ENCODE measurements around the gene APOB. TPM values are rescaled to one million over a fixed set of nuclear protein-coding genes. Genes with fewer than 3 reads are reported as not detected.

Gene APOB
- total RNA-seq, 1 experiment from 2014 or later = not detected

DNA sequence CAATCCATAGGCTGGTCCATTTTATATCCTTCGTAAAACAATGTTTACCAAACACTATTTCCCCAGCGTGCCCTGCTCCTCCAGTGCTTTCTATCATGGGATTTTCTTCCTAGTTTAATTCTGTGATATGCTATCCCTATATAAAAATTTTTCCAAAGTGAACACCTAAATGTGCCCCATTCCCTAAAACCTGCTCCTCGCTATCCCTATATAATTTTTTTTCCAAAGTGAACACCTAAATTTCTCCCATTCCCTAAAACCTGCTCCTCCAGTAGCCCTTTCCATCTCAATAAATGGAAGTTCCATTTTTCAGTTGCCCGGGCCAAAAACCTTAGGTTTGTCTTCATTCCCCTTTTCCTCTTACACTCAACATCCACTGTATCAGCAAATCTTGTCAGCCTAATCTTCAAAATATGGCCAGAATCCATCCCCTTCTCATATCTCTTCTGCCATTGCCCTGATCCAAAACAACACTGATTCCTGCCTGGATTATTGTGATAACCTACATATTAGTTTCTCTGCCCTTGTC lies 26.1 kb downstream of the APOB start:
- no peak for DNase-seq (ENCODE audit: low read depth)

DNA sequence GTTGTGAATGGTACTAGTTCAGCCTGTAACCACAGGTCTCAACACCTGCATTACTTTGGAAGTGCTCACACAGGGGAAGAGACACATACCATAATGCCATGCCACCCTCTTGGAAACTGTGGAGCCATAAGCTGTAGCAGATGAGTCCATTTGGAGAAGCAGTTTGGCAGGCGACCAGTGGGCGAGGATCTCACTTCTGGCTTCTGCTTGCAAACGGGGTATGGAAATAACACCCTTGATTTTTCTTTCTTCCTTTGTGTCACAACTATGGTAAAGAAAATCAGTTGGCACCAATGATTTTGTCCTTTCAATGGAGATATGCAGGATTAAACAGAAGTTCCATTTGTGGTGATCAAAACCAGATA lies 28.6 kb downstream of the APOB start:
- no peak for DNase-seq (ENCODE audit: low read depth)

DNA sequence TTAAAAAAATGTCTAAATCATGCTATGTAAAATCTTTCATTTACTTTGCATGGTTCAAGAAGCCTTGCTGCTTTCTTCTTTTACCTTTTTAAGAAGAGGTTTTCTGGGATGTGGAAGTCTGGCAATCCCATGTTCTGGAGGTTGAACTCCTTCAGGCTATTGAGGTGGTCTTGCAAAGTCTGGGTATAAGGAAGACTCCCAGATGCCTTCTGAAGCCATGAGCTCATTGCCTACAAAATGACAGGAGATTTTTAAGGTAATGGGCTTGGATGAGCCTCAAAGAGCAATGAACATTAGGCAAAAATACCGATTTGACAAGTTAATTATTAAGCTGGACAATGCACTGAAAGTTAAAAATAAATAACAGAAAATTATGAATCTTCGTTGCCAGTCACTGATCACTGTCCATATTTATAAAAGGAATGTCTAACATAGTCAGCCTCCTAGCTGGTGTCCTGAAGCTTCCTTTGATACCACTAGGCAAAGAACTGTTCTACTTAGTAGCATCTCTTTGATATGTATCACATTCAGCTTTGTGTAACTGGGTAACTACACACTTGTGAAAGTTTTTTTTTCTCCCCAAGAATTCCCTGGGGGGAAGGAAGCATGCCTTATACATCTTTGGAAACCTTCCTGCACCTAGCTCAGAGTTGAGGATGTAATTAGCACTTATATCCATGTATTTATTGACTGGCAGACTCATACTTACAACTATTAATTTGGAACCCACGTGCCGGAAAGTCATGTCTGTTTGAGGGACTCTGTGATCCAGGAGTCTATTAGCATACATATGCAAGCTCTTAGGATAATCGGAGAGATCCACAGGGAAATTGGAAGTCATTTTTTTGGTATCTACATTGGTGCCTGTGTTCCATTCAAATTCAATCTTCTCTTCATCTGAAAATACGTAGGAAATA lies 29.3 kb downstream of the APOB start:
- no peak for DNase-seq (ENCODE audit: low read depth)

DNA sequence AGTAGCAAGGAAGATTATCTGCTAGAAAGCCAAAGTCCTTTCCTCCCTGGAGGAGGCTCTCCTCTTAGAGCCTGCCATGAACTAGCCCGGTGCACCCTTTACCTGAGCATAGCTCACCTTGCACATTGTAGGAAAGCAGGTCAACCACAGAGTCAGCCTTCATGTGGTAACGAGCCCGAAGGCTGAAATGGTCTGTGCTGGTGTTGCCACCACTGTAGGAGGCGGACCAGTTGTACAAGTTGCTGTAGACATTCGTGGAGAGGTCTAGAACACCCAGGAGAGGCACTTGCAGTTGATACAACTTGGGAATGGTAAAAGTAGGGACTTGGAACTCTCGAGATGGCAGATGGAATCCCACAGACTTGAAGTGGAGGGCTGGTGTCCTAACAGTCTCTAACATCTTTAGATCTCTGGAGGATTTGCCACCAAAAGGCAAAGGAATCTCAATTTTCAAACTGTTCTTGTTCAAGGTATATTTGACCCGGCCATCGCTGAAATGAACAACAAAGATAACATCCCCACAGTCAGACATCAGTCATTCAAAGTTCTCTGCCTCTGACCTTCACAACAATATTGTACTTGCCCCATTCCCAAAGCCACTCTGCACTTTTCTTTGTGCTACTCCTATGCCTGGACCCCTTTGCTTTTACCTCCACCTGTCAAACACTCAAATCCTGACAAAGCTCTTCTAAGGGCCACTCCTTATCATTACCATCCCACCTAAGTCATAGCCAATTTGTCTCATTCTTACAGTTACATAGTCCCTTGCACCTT lies 30.6 kb downstream of the APOB start:
- no peak for DNase-seq (ENCODE audit: low read depth)

DNA sequence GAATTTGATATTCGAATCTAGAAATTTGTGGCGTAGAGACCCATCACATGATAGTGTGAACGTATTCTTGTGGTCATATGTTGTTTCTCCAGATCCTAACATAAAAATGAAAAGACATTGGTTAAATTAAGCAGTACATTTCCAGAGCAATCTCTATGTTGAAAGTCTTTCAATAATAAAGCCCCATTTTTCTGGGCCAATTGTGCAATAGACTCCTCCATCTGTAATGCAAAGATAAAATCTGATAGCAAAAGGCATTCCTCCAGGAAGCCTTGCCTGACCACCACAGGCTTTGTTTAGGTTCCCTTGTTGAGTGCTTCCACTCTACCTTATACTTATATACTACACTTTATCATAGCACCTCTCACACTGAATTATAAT lies 31.3 kb downstream of the APOB start:
- DNase-seq (ENCODE audit: low read depth) = no peak

DNA sequence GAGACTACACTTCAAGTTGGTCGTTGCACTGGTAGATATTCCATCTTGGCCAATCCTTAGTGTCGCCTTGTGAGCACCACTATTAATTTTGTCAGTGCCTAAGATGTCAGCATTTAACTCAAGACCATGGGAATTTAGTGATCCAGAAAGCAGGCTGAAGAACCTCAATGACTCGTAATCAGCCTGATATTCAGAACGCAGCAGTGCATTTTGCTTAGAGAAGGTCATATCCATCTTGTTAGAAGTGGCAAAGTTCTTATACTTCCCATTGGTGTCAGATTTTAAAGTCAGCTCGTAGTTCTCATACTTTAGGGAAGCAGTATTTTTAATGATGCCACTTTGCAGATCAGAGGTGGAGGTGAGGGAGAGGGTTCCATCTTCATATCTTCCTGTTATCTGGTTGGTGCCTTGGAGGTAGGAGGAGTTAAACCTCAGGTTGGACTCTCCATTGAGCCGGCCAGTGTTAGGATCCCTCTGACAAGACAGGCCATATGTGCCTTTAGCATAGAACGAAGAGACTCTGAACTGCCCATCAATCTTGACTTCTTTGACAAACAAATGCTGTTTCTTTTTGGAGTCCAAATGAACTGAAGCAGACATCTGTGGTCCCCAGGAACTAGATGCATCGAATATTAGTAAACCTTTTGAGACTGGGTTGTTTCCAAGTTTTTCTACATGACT lies 31.9 kb downstream of the APOB start:
- DNase-seq (ENCODE audit: low read depth) = no peak

DNA sequence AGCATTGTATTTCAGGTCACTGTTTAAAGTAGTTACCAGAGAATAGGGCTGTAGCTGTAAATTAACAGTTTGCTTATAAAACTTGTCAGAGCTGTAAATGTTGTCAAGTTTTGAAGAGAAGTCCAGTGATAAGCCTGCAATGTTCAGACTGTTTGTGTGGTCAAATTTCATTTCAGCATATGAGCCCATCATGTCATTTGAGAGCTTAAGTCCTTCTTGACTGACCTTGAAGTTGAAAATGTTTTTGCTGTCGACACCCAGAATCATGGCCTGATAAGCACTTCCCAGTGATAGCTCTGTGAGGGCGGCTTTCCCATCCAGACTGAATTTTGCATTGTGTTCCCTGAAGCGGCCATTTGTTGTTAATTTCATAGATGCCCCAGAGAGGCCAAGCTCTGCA lies 32.4 kb downstream of the APOB start:
- no peak for DNase-seq (ENCODE audit: low read depth)

DNA sequence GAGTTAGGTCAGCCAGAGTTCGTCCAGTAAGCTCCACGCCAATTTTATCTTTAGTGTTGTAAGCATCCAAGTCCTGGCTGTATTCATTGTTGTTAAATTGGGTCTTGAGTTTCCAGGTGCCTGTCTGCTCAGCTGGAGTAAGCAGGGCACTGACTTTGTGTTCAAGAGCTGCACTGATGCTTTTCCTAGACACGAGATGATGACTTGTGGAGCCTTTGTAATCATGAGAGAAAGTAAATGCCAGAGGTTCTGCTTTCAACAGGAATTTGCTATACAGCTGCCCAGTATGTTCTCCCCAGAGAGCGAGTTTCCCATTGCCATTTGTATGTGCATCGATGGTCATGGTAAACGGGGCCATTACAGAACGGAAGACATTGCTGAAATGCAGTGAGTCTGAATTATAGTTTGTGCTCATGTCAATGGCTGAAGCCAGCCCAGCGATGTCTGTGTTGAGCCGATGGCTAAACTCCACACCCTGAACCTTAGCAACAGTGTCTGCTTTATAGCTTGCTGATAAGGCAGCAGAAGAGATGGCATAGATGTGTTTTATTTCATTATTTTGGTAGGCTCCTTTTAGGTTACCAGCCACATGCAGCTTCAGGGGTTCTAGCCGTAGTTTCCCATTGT lies 32.9 kb downstream of the APOB start:
- DNase-seq (ENCODE audit: low read depth) = no peak

DNA sequence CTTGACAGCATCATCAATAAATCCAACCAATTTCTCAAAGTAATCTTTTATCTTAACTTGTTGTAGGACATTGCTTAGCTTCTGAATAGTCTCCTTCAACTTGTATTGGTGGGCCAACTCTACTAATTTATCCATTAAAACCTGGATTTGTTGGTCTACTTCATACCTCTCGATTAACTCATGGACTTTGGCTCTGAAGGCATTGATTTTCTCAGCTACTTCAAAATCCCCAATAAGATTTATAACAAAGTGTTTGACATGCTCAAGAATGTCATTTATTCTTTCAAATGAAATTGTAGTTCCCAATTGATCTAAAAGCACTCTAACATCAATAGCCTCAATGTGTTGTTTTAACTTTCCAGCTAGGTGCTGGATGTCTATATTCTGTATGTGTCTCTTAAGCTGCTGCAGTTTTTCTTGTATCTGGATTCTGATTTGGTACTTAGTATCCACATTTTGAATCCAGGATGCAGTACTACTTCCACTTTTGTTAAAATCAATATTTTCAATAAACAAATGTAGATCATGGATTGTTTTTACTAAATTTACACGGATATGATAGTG lies 34.1 kb downstream of the APOB start:
- DNase-seq (ENCODE audit: low read depth) = no peak

DNA sequence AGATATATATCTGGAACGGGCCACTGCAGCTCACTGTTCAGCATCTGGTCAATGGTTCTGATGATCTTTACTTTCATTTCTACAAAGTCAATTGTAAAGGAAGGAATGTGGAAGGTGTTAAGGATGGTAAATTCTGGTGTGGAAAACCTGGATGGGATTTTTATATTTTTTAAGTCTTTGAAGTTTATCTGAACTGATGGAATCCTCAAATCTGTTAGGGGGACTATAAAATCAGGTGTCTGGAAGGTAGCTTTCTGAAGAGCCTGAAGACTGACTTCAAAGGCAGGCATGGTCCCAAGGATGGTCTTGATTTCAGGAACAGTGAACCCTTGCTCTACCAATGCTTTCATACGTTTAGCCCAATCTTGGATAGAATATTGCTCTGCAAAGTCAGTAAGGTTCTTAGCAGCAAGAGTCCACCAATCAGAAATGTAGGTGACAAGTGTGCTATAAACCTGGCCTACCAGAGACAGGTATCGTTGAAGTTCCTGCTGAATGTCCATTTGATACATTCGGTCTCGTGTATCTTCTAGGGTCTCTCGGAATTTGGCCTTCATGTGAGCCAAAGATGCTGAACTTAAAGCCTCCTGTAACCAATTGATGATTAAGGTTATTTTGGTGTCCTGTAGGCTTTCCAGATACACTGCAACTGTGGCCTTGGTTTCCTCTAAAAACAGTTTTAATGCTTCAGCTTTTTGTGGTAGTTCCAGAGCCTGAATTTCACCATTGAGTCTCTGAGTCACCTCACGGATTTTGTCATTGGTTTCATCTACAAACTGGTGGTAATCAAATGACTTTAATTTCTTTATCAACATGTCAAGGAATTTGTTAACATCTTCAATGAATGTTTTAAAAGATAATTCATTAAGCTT lies 34.8 kb downstream of the APOB start:
- no peak for DNase-seq (ENCODE audit: low read depth)

DNA sequence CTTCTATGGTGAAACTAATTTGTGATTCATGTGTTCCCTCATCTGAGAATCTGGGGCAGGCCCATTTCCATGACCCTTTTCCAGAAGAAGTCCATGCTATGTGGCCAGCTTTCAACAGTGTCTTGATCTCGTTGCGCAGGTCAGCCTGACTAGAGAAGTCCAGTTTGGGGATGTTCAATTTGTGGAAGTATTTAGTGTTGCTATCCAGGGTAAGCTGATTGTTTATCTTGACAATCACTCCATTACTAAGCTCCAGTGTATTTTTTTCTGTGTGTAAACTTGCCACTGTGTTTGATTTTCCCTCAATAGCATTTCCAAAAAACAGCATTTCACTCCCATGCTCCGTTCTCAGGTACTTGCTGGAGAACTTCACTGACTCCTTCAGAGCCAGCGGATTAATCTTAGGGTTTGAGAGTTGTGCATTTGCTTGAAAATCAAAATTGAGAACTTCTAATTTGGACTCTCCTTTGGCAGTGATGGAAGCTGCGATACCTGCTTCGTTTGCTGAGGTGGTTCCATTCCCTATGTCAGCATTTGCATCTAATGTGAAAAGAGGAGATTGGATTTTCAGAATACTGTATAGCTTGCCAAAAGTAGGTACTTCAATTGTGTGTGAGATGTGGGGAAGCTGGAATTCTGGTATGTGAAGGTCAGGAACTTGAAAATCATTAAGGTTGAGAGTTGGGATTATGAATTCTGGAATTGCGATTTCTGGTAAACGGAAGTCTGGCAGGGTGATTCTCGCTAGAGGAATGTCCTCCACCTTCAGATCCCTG lies 35.7 kb downstream of the APOB start:
- DNase-seq (ENCODE audit: low read depth) = no peak

DNA sequence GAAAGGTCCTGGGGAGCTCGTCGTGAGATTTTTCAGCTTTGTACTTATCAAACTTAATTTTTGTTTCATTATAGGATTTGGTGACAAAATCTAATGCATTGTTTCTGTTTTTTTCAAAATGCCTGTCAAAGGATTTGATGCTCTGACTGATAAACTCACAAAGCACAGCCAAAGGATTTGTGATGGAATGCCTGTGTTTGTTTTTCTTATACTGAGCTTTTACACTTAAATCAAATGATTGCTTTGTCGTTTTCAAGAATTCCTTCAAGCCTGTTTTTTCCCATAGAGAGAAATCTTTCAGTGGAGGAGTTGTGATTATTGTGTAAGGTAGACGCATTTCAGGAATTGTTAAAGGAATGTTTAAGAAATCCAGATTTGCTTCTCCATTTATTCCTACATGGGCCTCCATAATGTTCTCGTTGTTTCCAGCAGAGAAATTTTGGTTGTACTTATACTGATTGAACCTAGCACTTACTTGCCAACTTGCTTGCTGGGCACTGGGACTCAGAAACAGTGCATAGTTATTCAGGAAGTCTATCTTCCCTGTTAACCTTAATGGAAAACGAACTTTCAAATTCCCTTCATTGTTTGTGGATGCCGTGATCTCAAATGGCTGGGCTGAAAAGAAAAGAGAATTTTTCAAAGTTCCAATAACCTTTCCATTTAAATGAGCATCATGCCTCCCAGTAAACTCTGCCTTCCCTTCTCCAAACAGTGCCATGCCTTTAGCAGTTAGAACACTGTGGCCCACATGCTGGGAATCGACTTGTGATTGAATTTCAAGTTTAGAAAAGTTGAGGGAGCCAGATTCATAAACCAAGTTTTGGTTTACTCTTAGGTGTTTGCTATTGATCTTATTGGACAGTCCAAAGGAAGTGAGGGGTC lies 36.5 kb downstream of the APOB start:
- DNase-seq (ENCODE audit: low read depth) = no peak

DNA sequence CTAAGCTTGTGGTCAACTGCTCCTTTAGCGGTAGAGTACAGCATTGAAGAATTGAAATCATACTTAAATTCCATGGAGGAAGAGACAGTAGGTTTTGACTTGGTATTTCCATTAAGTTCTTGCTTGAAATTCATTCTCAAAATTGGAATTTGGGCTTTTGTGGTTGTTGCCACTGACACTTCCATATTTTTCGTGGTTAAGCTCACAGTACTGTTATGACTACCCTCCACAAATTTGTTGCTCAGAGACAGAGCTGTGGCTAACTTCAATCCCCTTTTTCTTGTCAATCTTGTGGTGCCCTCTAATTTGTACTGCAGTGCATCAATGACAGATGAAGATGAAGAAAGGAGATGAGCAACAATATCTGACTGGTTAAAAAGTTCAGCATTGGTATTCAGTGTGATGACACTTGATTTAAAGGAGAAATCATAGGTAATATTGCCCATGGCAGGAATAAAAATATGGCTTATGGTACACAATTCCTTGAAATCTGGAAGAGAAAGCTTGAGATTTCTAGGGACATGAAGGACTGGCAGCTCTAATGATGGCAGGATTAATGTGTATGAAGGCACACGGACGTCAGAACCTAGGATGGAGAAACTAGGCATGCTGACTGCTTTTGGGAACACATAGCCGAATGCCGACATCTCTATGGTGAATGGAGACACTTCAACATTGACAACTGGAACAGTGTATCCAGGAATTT lies 37.3 kb downstream of the APOB start:
- DNase-seq (ENCODE audit: low read depth) = no peak

DNA sequence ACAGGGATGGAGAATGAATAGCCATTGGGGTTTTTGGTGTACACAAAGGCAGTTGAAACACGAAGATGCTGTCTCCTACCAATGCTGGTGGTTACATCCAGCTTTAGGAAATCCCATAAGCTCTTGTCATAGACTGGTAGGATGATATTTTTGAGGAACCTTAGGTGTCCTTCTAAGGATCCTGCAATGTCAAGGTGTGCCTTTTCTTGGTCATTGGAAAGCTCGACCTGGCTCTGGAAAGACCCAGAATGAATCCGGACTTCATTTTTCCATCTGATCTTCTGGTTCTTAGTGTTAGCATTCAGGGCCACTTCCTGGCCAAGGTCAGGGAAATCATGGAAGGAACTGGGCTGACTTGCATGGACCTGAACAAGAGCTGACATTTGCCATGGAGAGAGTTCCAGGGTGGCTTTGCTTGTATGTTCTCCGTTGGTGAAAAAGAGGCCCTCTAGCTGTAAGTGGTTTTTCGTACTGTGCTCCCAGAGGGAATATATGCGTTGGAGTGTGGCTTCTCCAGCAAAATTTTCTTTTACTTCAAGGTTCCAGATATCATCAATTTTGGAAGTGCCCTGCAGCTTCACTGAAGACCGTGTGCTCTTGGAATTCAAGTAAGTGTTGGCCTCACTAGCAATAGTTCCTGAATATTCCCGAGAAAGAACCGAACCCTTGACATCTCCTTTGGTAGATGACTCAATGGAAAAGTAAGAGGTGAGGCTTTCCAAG lies 38.0 kb downstream of the APOB start:
- DNase-seq (ENCODE audit: low read depth) = no peak

DNA sequence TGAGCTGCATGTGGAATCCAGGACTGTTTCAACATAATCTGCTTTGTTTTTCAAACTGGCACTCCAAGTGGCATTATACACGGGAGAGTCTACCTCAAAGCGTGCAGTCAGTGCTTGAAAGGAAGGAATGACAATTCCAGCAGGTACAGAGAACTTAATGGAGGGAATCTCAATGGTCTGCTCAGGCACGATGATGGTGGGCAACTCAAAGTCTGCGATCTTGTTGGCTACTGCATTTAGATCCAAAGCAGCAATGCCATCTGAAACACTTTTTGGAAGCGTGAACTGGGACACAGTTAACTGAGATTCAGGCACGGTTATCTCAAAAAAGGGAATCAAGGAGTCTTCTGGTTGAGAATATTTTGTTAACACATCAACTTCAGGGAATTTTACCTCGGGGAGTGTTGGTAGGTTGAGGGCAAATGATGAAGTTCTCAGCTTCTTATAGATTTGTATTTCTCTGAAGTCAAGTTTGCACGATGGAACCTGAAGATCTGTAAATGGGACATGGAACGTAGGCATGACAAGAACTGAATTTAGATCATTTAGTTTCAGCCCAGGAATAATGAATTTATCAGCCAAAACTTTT lies 38.7 kb downstream of the APOB start:
- no peak for DNase-seq (ENCODE audit: low read depth)

DNA sequence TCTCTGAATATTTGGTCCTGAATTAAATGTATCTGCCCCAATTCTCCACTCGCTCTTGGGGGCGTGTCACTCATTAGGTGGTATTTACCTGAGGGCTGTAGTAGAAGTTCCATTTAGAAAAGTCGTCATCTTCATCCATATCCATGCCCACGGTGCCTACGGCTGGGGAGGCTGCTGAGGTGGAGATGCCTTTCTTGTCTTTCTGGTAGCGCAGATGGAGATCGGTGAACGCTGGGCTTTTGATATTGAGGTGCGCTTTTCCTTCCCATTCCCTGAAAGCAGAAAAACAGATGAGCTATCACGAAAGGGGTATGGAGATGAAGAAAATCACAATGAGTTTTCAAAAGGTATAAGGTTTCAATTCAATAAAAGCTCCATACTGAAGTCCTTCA lies 39.7 kb downstream of the APOB start:
- no peak for DNase-seq (ENCODE audit: low read depth)

DNA sequence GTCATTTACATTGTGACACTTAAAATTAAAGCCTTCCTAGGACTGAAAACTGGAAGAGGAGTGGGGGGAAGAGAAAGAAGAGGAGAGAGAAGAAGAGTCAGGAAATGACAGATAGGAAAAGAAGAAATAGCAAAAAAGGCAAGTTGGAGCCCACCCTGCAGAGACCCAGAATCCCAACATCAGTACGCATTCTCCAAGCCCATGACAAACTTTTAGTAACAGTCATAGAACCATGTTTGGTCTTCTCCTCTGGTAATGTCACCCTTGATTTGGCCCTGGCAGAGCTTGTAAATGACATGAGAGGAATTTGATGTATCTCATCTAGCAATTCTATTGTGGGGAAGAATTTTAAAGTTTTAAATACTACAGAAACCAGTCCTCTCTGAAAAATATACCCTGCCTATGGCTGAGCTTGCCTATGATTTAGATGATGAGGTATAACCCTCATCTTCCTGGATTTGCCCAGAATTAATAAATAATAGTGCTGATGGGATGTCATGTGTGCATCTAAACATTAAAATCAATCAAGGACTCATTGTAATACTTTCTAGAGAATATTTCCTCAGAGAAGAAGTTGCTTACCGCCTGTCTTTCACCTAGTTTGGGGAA lies 40.2 kb downstream of the APOB start:
- no peak for DNase-seq (ENCODE audit: low read depth)

All from RPMI7951 (cell line).